HEK293 (cell line): ENCODE results near the gene OTUB2.
A peak's percentile ranks its signal among the peaks of the same experiment; 100 is the strongest.

Experiments used
- CTCF ChIA-PET: fragments of 350-600 bp; formaldehyde crosslinking; extraction: SDS; loops from one replicate; lab custom pipeline; 2021; ENCODE audit warnings: antibody characterized with exemption; lab: Yijun Ruan, JAX
- POLR2A ChIA-PET: fragments of 300-600 bp; formaldehyde crosslinking; extraction: SDS; loops from one replicate; lab custom pipeline; 2020; ENCODE audit warnings: antibody characterized with exemption, inconsistent platforms; lab: Yijun Ruan, JAX
- H3K27ac ChIP-seq: fragments of 200-500 bp; sonication (Bioruptor generic); 2 replicates; pipeline ENCODE4 v1.5.1; 2014; ENCODE audit warnings: low read depth, low read length, control low read depth, inconsistent platforms; ENCODE audit errors: extremely low read depth
- H3K36me3 ChIP-seq, 2 experiments: fragments of 200-500 bp in 1 of 2; sonication (Bioruptor generic) in 1 of 2; 1 replicate in 1 of 2; 2 replicates in 1 of 2; pipeline ENCODE4 v1.5.1; 2014 to 2017; ENCODE audit warnings: inconsistent platforms in 2 of 2, low read length in 2 of 2; ENCODE audit not compliant: control insufficient read depth in 2 of 2, insufficient read depth in 1 of 2
- H3K4me1 ChIP-seq: fragments of 200-500 bp; sonication (Bioruptor generic); 2 replicates; pipeline ENCODE4 v1.5.1; 2014; ENCODE audit warnings: mild to moderate bottlenecking, low read length, inconsistent platforms; ENCODE audit not compliant: control insufficient read depth, insufficient read depth
- H3K4me3 ChIP-seq: 2 replicates; pipeline ENCODE4 v1.5.1; 2011; ENCODE audit warnings: low read depth, mild to moderate bottlenecking, control low read depth, low read length, moderate library complexity
- H3K9me3 ChIP-seq: fragments of 200-500 bp; sonication (Bioruptor generic); 2 replicates; pipeline ENCODE4 v1.5.1; 2014; ENCODE audit warnings: low read depth, low read length, inconsistent platforms; ENCODE audit not compliant: control insufficient read depth, insufficient read depth
- GLIS1 ChIP-seq: fragments of 450-650 bp; formaldehyde crosslinking; IDR thresholded peaks from 2 replicates; pipeline ENCODE4 v1.5.1; 2016; ENCODE audit warnings: missing biosample characterization, missing genetic modification characterization
- KLF10 ChIP-seq: fragments of 450-650 bp; IDR thresholded peaks from 2 replicates; pipeline ENCODE4 v1.5.1; 2018; ENCODE audit warnings: missing biosample characterization, mild to moderate bottlenecking, missing genetic modification characterization
- KLF16 ChIP-seq: fragments of 450-650 bp; formaldehyde crosslinking; IDR thresholded peaks from 2 replicates; pipeline ENCODE4 v1.5.1; 2017; ENCODE audit warnings: missing biosample characterization, missing genetic modification characterization
- MEIS1 ChIP-seq: sonication (generic); formaldehyde crosslinking; IDR thresholded peaks from 2 replicates; pipeline ENCODE4 v1.8.1; 2022; ENCODE audit warnings: missing genetic modification reagents, mild to moderate bottlenecking, borderline replicate concordance
- OSR2 ChIP-seq: fragments of 450-650 bp; formaldehyde crosslinking; IDR thresholded peaks from 2 replicates; pipeline ENCODE4 v1.5.1; 2016; ENCODE audit warnings: missing biosample characterization, missing genetic modification characterization
- PRDM1 ChIP-seq: fragments of 450-650 bp; formaldehyde crosslinking; IDR thresholded peaks from 2 replicates; pipeline ENCODE4; 2016; ENCODE audit warnings: missing biosample characterization, missing genetic modification characterization
- RBAK ChIP-seq: fragments of 450-650 bp; formaldehyde crosslinking; IDR thresholded peaks from 2 replicates; pipeline ENCODE4 v1.5.1; 2016; ENCODE audit warnings: missing biosample characterization, missing genetic modification characterization
- REPIN1 ChIP-seq: fragments of 450-650 bp; formaldehyde crosslinking; IDR thresholded peaks from 2 replicates; pipeline ENCODE4 v1.5.1; 2017; ENCODE audit warnings: missing biosample characterization, missing genetic modification characterization, low read depth
- REST ChIP-seq: fragments of 450-650 bp; formaldehyde crosslinking; IDR thresholded peaks from 2 replicates; pipeline ENCODE4 v1.5.1; 2016; ENCODE audit warnings: missing biosample characterization, missing genetic modification characterization
- WT1 ChIP-seq: fragments of 450-650 bp; formaldehyde crosslinking; IDR thresholded peaks from 2 replicates; pipeline ENCODE4 v1.5.1; 2016; ENCODE audit warnings: missing biosample characterization, missing genetic modification characterization
- ZBTB1 ChIP-seq: fragments of 450-650 bp; formaldehyde crosslinking; IDR thresholded peaks from 2 replicates; pipeline ENCODE4 v1.5.1; 2016; ENCODE audit warnings: missing biosample characterization, missing genetic modification characterization
- ZBTB8A ChIP-seq: fragments of 450-650 bp; formaldehyde crosslinking; IDR thresholded peaks from 2 replicates; pipeline ENCODE4 v1.5.1; 2016; ENCODE audit warnings: missing biosample characterization, missing genetic modification characterization
- ZFP3 ChIP-seq: fragments of 450-650 bp; formaldehyde crosslinking; IDR thresholded peaks from 2 replicates; pipeline ENCODE4 v1.5.1; 2016; ENCODE audit warnings: low read depth, missing biosample characterization, missing genetic modification characterization
- ZIC2 ChIP-seq: fragments of 450-650 bp; formaldehyde crosslinking; IDR thresholded peaks from 2 replicates; pipeline ENCODE4 v1.5.1; 2016; ENCODE audit warnings: missing biosample characterization, missing genetic modification characterization
- ZNF121 ChIP-seq: fragments of 450-650 bp; formaldehyde crosslinking; IDR thresholded peaks from 2 replicates; pipeline ENCODE4 v1.5.1; 2016; ENCODE audit warnings: missing biosample characterization, missing genetic modification characterization
- ZNF133 ChIP-seq: fragments of 450-650 bp; formaldehyde crosslinking; IDR thresholded peaks from 2 replicates; pipeline ENCODE4 v1.5.1; 2016; ENCODE audit warnings: missing biosample characterization, missing genetic modification characterization
- ZNF157 ChIP-seq: fragments of 450-650 bp; formaldehyde crosslinking; IDR thresholded peaks from 2 replicates; pipeline ENCODE4 v1.5.1; 2016; ENCODE audit warnings: missing biosample characterization, missing genetic modification characterization
- ZNF248 ChIP-seq: fragments of 450-650 bp; formaldehyde crosslinking; IDR thresholded peaks from 2 replicates; pipeline ENCODE4 v1.5.1; 2017; ENCODE audit warnings: missing biosample characterization, missing genetic modification characterization
- ZNF292 ChIP-seq: fragments of 450-650 bp; formaldehyde crosslinking; IDR thresholded peaks from 2 replicates; pipeline ENCODE4 v1.5.1; 2016; ENCODE audit warnings: low read depth, missing biosample characterization, missing genetic modification characterization, borderline replicate concordance
- ZNF335 ChIP-seq: fragments of 450-650 bp; formaldehyde crosslinking; conservative IDR thresholded peaks from 2 replicates; pipeline ENCODE4 v1.5.1; 2016; ENCODE audit warnings: missing biosample characterization, missing genetic modification characterization
- ZNF354C ChIP-seq: fragments of 450-650 bp; formaldehyde crosslinking; IDR thresholded peaks from 2 replicates; pipeline ENCODE4 v1.5.1; 2016; ENCODE audit warnings: missing biosample characterization, missing genetic modification characterization, low read depth, borderline replicate concordance
- ZNF37A ChIP-seq: fragments of 450-650 bp; IDR thresholded peaks from 2 replicates; pipeline ENCODE4 v1.5.1; 2018; ENCODE audit warnings: missing biosample characterization, missing genetic modification characterization
- ZNF521 ChIP-seq: fragments of 450-650 bp; formaldehyde crosslinking; IDR thresholded peaks from 2 replicates; pipeline ENCODE4 v1.5.1; 2017; ENCODE audit warnings: missing biosample characterization, mild to moderate bottlenecking, missing genetic modification characterization
- ZNF529 ChIP-seq: fragments of 450-650 bp; formaldehyde crosslinking; IDR thresholded peaks from 2 replicates; pipeline ENCODE4 v1.5.1; 2017; ENCODE audit warnings: missing genetic modification characterization, missing biosample characterization; ENCODE audit not compliant: insufficient replicate concordance
- ZNF558 ChIP-seq: fragments of 450-650 bp; formaldehyde crosslinking; IDR thresholded peaks from 2 replicates; pipeline ENCODE4 v1.5.1; 2016; ENCODE audit warnings: missing biosample characterization, missing genetic modification characterization
- ZNF596 ChIP-seq: fragments of 450-650 bp; IDR thresholded peaks from 2 replicates; pipeline ENCODE4 v1.5.0; 2018; ENCODE audit warnings: missing biosample characterization, mild to moderate bottlenecking, missing genetic modification characterization, moderate library complexity
- ZNF660 ChIP-seq: fragments of 450-650 bp; IDR thresholded peaks from 2 replicates; pipeline ENCODE4 v1.5.1; 2018; ENCODE audit warnings: missing biosample characterization, mild to moderate bottlenecking, missing genetic modification characterization
- TF ChIP-seq, protein P1 (sequence below): fragments of 450-650 bp; IDR thresholded peaks from 2 replicates; pipeline ENCODE4 v1.5.1; 2018; ENCODE audit warnings: missing biosample characterization, missing genetic modification characterization
- TF ChIP-seq, protein P2 (sequence below): fragments of 450-650 bp; formaldehyde crosslinking; IDR thresholded peaks from 2 replicates; pipeline ENCODE4 v1.5.1; 2016; ENCODE audit warnings: missing biosample characterization, missing genetic modification characterization
- TF ChIP-seq, protein P3 (sequence below): fragments of 450-650 bp; formaldehyde crosslinking; IDR thresholded peaks from 2 replicates; pipeline ENCODE4 v1.5.0; 2017; ENCODE audit warnings: missing biosample characterization, missing genetic modification characterization, borderline replicate concordance

Gene OTUB2

GRCh38 chr14:93984070-93984469 lies 42.1 kb upstream of the OTUB2 start:
- POLR2A ChIA-PET = no interaction called here
- no peak overlapping the region for H3K4me3 ChIP-seq
- H3K9me3 ChIP-seq = no peaks in the 10 kb centered on the region
- H3K27ac ChIP-seq = no peak overlapping the region
- H3K4me1 ChIP-seq = no peaks in the 10 kb centered on the region
- CTCF ChIA-PET = interaction anchor here (0.7 to 5.2 kb wide), 9 partner anchors 13 to 153 kb away, joined by 3 to 27 read pairs (median 5); no protein-coding TSS in a partner anchor
- H3K36me3 ChIP-seq = no peaks in the 10 kb centered on the region
- TF ChIP-seq ZIC2 (tag by site-specific recombination) = peak; percentile 87
- TF ChIP-seq GLIS1 = peak; percentile 99
- TF ChIP-seq ZNF660 = peak; percentile 38; the same call in 1 of the 2 replicates
- no peak for TF ChIP-seq REST (tag by site-specific recombination)

DNA sequence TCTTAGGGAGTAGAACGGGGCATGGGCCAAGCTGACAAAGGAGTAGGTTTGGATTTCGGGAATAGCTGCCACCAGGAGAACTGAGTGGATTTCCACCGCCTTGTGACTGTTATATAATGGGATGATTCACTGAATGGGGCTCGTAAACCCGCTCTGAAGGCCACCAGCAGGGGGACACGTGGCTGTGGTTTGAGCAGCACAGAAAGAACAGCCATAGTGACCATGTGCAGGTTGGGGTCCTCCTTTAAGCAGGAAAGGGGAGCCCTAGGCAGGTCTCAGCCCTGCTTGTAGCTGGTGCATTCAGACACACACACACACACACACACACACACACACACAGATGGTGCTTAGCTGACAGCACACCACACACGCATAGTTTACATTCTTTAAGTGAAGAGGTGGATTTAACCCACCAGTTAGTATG lies 41.1 kb upstream of the OTUB2 start:
- Histone ChIP-seq H3K27ac (no peak overlapping the region; the same call in 1 of the 2 replicates), H3K4me1 (no peaks in the 10 kb centered on the region), H3K36me3 (no peaks in the 10 kb centered on the region), H3K4me3 (no peak overlapping the region), H3K9me3 (no peaks in the 10 kb centered on the region)
- CTCF ChIA-PET = interaction anchor here (0.6 to 5.2 kb wide), 11 partner anchors 10 to 235 kb away, joined by 3 to 27 read pairs (median 5); partner anchors contain the start of gene CCDC197
- POLR2A ChIA-PET = no interaction called here
- TF ChIP-seq REPIN1 (tag by site-specific recombination) (no peak), ZFP3 (tag by site-specific recombination) (no peak), ZNF121 (tag by site-specific recombination) (no peak), ZNF292 (no peak), MEIS1 (CRISPR knock-in tag) (no peak), ZNF596 (tag by site-specific recombination) (no peak), ZNF335 (tag by site-specific recombination) (0 out of 2 replicates have a peak, but pooled peaks have one; percentile 34), ZNF37A (tag by site-specific recombination) (no peak), KLF16 (tag by site-specific recombination) (no peak), ZNF248 (no peak), PRDM1 (no peak), ZNF157 (tag by site-specific recombination) (no peak), ZBTB8A (tag by site-specific recombination) (no peak), ZNF521 (tag by site-specific recombination) (no peak), ZNF529 (tag by site-specific recombination) (no peak), ZNF354C (no peak), WT1 (no peak), ZNF558 (tag by site-specific recombination) (no peak), ZBTB1 (no peak), ZNF133 (no peak), KLF10 (no peak), RBAK (tag by site-specific recombination) (no peak), OSR2 (no peak)
- TF ChIP-seq, protein P1, sequence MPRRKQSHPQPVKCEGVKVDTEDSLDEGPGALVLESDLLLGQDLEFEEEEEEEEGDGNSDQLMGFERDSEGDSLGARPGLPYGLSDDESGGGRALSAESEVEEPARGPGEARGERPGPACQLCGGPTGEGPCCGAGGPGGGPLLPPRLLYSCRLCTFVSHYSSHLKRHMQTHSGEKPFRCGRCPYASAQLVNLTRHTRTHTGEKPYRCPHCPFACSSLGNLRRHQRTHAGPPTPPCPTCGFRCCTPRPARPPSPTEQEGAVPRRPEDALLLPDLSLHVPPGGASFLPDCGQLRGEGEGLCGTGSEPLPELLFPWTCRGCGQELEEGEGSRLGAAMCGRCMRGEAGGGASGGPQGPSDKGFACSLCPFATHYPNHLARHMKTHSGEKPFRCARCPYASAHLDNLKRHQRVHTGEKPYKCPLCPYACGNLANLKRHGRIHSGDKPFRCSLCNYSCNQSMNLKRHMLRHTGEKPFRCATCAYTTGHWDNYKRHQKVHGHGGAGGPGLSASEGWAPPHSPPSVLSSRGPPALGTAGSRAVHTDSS (tag by site-specific recombination) = no peak
- TF ChIP-seq, protein P2, sequence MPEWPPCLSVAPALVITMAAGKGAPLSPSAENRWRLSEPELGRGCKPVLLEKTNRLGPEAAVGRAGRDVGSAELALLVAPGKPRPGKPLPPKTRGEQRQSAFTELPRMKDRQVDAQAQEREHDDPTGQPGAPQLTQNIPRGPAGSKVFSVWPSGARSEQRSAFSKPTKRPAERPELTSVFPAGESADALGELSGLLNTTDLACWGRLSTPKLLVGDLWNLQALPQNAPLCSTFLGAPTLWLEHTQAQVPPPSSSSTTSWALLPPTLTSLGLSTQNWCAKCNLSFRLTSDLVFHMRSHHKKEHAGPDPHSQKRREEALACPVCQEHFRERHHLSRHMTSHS (tag by site-specific recombination) = no peak
- TF ChIP-seq, protein P3, sequence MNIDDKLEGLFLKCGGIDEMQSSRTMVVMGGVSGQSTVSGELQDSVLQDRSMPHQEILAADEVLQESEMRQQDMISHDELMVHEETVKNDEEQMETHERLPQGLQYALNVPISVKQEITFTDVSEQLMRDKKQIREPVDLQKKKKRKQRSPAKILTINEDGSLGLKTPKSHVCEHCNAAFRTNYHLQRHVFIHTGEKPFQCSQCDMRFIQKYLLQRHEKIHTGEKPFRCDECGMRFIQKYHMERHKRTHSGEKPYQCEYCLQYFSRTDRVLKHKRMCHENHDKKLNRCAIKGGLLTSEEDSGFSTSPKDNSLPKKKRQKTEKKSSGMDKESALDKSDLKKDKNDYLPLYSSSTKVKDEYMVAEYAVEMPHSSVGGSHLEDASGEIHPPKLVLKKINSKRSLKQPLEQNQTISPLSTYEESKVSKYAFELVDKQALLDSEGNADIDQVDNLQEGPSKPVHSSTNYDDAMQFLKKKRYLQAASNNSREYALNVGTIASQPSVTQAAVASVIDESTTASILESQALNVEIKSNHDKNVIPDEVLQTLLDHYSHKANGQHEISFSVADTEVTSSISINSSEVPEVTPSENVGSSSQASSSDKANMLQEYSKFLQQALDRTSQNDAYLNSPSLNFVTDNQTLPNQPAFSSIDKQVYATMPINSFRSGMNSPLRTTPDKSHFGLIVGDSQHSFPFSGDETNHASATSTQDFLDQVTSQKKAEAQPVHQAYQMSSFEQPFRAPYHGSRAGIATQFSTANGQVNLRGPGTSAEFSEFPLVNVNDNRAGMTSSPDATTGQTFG (tag by site-specific recombination) = no peak
